Measurements from ENCODE around the gene TRPM7.

- TF ChIP-seq GTF2F1 (IDR thresholded peaks at IDR 0.05; ENCODE audit: borderline replicate concordance, low read depth, low read length) = no peak
- TF ChIP-seq CBX5 (IDR thresholded peaks at IDR 0.05; ENCODE audit: low read depth, low read length) = no peak
- no peak for TF ChIP-seq CTCF (IDR thresholded peaks at IDR 0.05; ENCODE audit: control extremely low read depth in 1 of 3, insufficient read depth in 1 of 3, low read depth in 1 of 3, low read length in 3 of 3)
- no peak for TF ChIP-seq TCF12 (IDR thresholded peaks at IDR 0.05; ENCODE audit: low read depth, low read length)
Measured at GRCh38 chr15:50607129-50607528, 79.5 kb downstream of the TRPM7 start.

All from H1 (cell line).